HG02588 (cell line): ENCODE results near the gene FAM131B.

Source experiments
- ATAC-seq: cut with Tn5 transposase; IDR thresholded peaks from one replicate; pipeline ENCODE4 v1.9.1; 2021; ENCODE audit warnings: mild to moderate bottlenecking, moderate library complexity; ENCODE audit not compliant: unreplicated experiment

FAM131B gene

GRCh38 chr7:143383642-143383957 lies 21.1 kb upstream of the FAM131B start:
- no peak for ATAC-seq

- no peak for ATAC-seq
Observed at GRCh38 chr7:143382791-143383641, 20.5 kb upstream of the FAM131B start.

GRCh38 chr7:143382126-143382790 lies 19.7 kb upstream of the FAM131B start:
- ATAC-seq, result no peak

- peak; percentile 16 for ATAC-seq
Observed at GRCh38 chr7:143381427-143382125, 19.1 kb upstream of the FAM131B start.

GRCh38 chr7:143380646-143381426 lies 18.3 kb upstream of the FAM131B start, which contains the start of gene ZYX:
ZYX (plus strand) TSS chr7:143381345; CDS start chr7:143381572, 227 bp downstream.
- peak; percentile 83 for ATAC-seq

GRCh38 chr7:143380260-143380645 lies 17.7 kb upstream of the FAM131B start:
- peak; percentile 48 for ATAC-seq

- ATAC-seq, result no peak
Observed at GRCh38 chr7:143379611-143380259, 17.2 kb upstream of the FAM131B start.

GRCh38 chr7:143376396-143376795 lies 13.9 kb upstream of the FAM131B start:
- no peak for ATAC-seq

GRCh38 chr7:143375298-143376034 lies 13.0 kb upstream of the FAM131B start:
- ATAC-seq, result no peak

- no peak for ATAC-seq
Observed at GRCh38 chr7:143374561-143374960, 12.0 kb upstream of the FAM131B start.

GRCh38 chr7:143373255-143373794 lies 10.8 kb upstream of the FAM131B start:
- no peak for ATAC-seq

- ATAC-seq, result no peak
Observed at GRCh38 chr7:143372070-143372469, 9.6 kb upstream of the FAM131B start.

GRCh38 chr7:143369678-143370651 lies 7.5 kb upstream of the FAM131B start:
- no peak for ATAC-seq

- no peak for ATAC-seq
Observed at GRCh38 chr7:143368387-143368786, 5.9 kb upstream of the FAM131B start.

- no peak for ATAC-seq
Observed at GRCh38 chr7:143367972-143368371, 5.5 kb upstream of the FAM131B start.

GRCh38 chr7:143363016-143363937 lies 764 bp upstream of the FAM131B start:
- ATAC-seq, result no peak

- no peak for ATAC-seq
Observed at GRCh38 chr7:143361552-143362130, 872 bp downstream of the FAM131B start.
